HepG2 (cell line): ENCODE measurements around the gene FANCG. TPM values are rescaled to one million over a fixed set of nuclear protein-coding genes. Genes with fewer than 3 reads are reported as not detected.

ENCODE experiments used
- FOSL1 ChIP-seq: sonication (generic); formaldehyde crosslinking; IDR thresholded peaks from 2 replicates; pipeline ENCODE4 v1.9.0; 2021; ENCODE audit warnings: missing genetic modification reagents, borderline replicate concordance
- GZF1 ChIP-seq: sonication (generic); formaldehyde crosslinking; IDR thresholded peaks from 2 replicates; pipeline ENCODE4 v1.5.1; 2020; ENCODE audit warnings: mild to moderate bottlenecking, missing genetic modification reagents
- HNF1A ChIP-seq, 2 experiments: sonication (generic) in 1 of 2; formaldehyde crosslinking in 1 of 2; IDR thresholded peaks; 2 replicates each; pipeline versions ENCODE4 v1.4.0 to v1.6.1; 2016 to 2020; ENCODE audit warnings: borderline replicate concordance in 1 of 2, low read depth in 1 of 2, mild to moderate bottlenecking in 1 of 2, missing genetic modification reagents in 1 of 2
- ISL2 ChIP-seq: sonication (generic); formaldehyde crosslinking; IDR thresholded peaks from 2 replicates; pipeline ENCODE4 v1.5.0; 2020; ENCODE audit warnings: missing genetic modification reagents
- MLXIP ChIP-seq: sonication (generic); formaldehyde crosslinking; IDR thresholded peaks from 2 replicates; pipeline ENCODE4 v1.9.0; 2021; ENCODE audit warnings: missing genetic modification reagents, borderline replicate concordance
- MTA1 ChIP-seq: sonication (generic); formaldehyde crosslinking; IDR thresholded peaks from 2 replicates; pipeline ENCODE4 v1.4.0; 2020; ENCODE audit warnings: missing genetic modification reagents, mild to moderate bottlenecking, borderline replicate concordance
- REST ChIP-seq, 2 experiments: IDR thresholded peaks; 2 replicates each; pipeline ENCODE4 v1.6.1; 2011 to 2012; ENCODE audit warnings: low read length in 2 of 2, borderline replicate concordance in 1 of 2, low read depth in 1 of 2, mild to moderate bottlenecking in 1 of 2, moderate library complexity in 1 of 2
- RXRA ChIP-seq: sonication (generic); formaldehyde crosslinking; IDR thresholded peaks from 2 replicates; pipeline ENCODE4 v1.5.1; 2020; ENCODE audit warnings: missing genetic modification reagents
- ZBTB49 ChIP-seq: sonication (generic); formaldehyde crosslinking; IDR thresholded peaks from 2 replicates; pipeline ENCODE4 v1.4.0; 2020; ENCODE audit warnings: missing genetic modification reagents, borderline replicate concordance
- ZNF33B ChIP-seq: sonication (generic); formaldehyde crosslinking; IDR thresholded peaks from 2 replicates; pipeline ENCODE4 v1.5.1; 2020; ENCODE audit warnings: mild to moderate bottlenecking, missing genetic modification reagents
- ZNF800 ChIP-seq: sonication (generic); formaldehyde crosslinking; IDR thresholded peaks from 2 replicates; pipeline ENCODE4 v1.4.0; 2020; ENCODE audit warnings: missing genetic modification reagents
- polyA plus RNA-seq, 8 experiments: library from polyadenylated mRNA; depleted of rRNA in 3 of 8; stranded (reverse) in 7 of 8; unstranded in 1 of 8; fragments of >200 nt; fragmentation: Illumina TruSeq in 4 of 8; extraction: Trizol in 4 of 8; gene quantifications; 2 replicates each; pipeline versions ENCODE4 v1.2.1 to v1.2.3, GENCODE V29; 2011 to 2016; ENCODE audit warnings: low read depth in 4 of 8, missing spikeins in 1 of 8, mixed read lengths in 1 of 8; ENCODE audit not compliant: insufficient read depth in 1 of 8
- total RNA-seq, 5 experiments: library from RNA; depleted of rRNA; stranded (reverse); fragments of >200 nt; fragmentation: Illumina TruSeq; extraction: Trizol; gene quantifications; 2 replicates each; pipeline ENCODE4 v1.2.3, GENCODE V29; 2016; ENCODE audit warnings: low read depth in 1 of 5

The FANCG gene
- total and polyA plus RNA-seq, 2 of the 13 experiments (the other 11 are each of a cell fraction or from before 2014, with no cell fraction given): 14.4 to 45.1 TPM

- no peak for TF ChIP-seq HNF1A (IDR thresholded peaks at IDR 0.05; ENCODE audit: low read depth)
- TF ChIP-seq HNF1A (CRISPR knock-in tag; IDR thresholded peaks at IDR 0.05; ENCODE audit: borderline replicate concordance): peak; percentile 31; the same call in 1 of the 2 replicates
- no peak for TF ChIP-seq MLXIP (CRISPR knock-in tag)
- TF ChIP-seq ZBTB49 (CRISPR knock-in tag): no peak; the same call in 1 of the 2 replicates
- TF ChIP-seq ZNF33B (CRISPR knock-in tag): peak; percentile 14; the same call in 1 of the 2 replicates
- peak; percentile 21; the same call in 1 of the 2 replicates for TF ChIP-seq GZF1 (CRISPR knock-in tag)
- 0 out of 2 replicates have a peak, but pooled peaks have one; percentile 17 for TF ChIP-seq RXRA (CRISPR knock-in tag)
- TF ChIP-seq ISL2 (CRISPR knock-in tag): 0 out of 2 replicates have a peak, but pooled peaks have one; percentile 45
- peak in 1 of 2 experiments; percentile 48; a peak in 1 of 4 replicates for TF ChIP-seq REST (IDR thresholded peaks at IDR 0.05; ENCODE audit: borderline replicate concordance in 1 of 2, low read depth in 1 of 2, low read length in 2 of 2)
- no peak for TF ChIP-seq ZNF800 (CRISPR knock-in tag)
- TF ChIP-seq MTA1 (CRISPR knock-in tag): peak; percentile 59; the same call in 1 of the 2 replicates
- no peak for TF ChIP-seq FOSL1 (CRISPR knock-in tag)
Observed at GRCh38 chr9:35071814-35072460, 7.8 kb downstream of the FANCG start (continued).
